Common myeloid progenitor, CD34-positive (primary cell): ENCODE data around the gene ZNF653. TPM values are rescaled to one million over a fixed set of nuclear protein-coding genes. Genes with fewer than 3 reads are reported as not detected.

Experiments used
- CTCF ChIA-PET: fragments of 350-600 bp; sonication (Branson Sonifier 250); formaldehyde crosslinking; loops from one replicate; lab custom pipeline; 2021; ENCODE audit warnings: antibody characterized with exemption; lab: Charles Lee
- POLR2A ChIA-PET: fragments of 350-600 bp; sonication (Branson Sonifier 250); formaldehyde crosslinking; loops from one replicate; lab custom pipeline; 2021; ENCODE audit warnings: antibody characterized with exemption; lab: Charles Lee
- DNase-seq, 3 donors: peaks; one replicate each; pipeline versions ENCODE4 v3.0.0 to v3.0.0-alpha.2; 2013
- H3K27ac ChIP-seq, 2 experiments: 1 replicate in 1 of 2; 2 replicates in 1 of 2; pipeline ENCODE4 v1.7.0; 2013; ENCODE audit warnings: inconsistent platforms in 2 of 2, low read length in 2 of 2, mild to moderate bottlenecking in 2 of 2, low read depth in 1 of 2, moderate library complexity in 1 of 2; ENCODE audit not compliant: severe bottlenecking in 2 of 2, insufficient read depth in 1 of 2, poor library complexity in 1 of 2
- H3K27me3 ChIP-seq, 5 experiments: replicated peaks in 2 of 5; 1 replicate in 3 of 5; 2 replicates in 2 of 5; pipeline versions ENCODE4 v1.6.1 to v1.7.0; 2013; ENCODE audit warnings: low read length in 4 of 5, mild to moderate bottlenecking in 2 of 5, moderate library complexity in 2 of 5, inconsistent platforms in 1 of 5; ENCODE audit not compliant: insufficient read depth in 5 of 5, control insufficient read depth in 4 of 5
- H3K36me3 ChIP-seq, 4 experiments: 1 replicate in 2 of 4; 2 replicates in 2 of 4; pipeline versions ENCODE4 v1.6.1 to v1.7.0; 2013; ENCODE audit warnings: low read length in 3 of 4, control low read depth in 1 of 4, mild to moderate bottlenecking in 1 of 4; ENCODE audit not compliant: control insufficient read depth in 4 of 4, insufficient read depth in 4 of 4
- H3K4me1 ChIP-seq, 4 experiments: 1 replicate in 3 of 4; 2 replicates in 1 of 4; pipeline versions ENCODE4 v1.6.1 to v1.7.1; 2013; ENCODE audit warnings: low read length in 3 of 4, mild to moderate bottlenecking in 3 of 4, control low read depth in 1 of 4, inconsistent platforms in 1 of 4, moderate library complexity in 1 of 4; ENCODE audit not compliant: control insufficient read depth in 4 of 4, insufficient read depth in 4 of 4; ENCODE audit errors: control extremely low read depth in 1 of 4
- H3K4me3 ChIP-seq, 7 experiments: 1 replicate in 4 of 7; 2 replicates in 3 of 7; pipeline versions ENCODE4 v1.5.1 to v1.7.0; 2013; ENCODE audit warnings: mild to moderate bottlenecking in 7 of 7, low read length in 6 of 7, moderate library complexity in 6 of 7, inconsistent platforms in 2 of 7, low read depth in 2 of 7, control low read depth in 1 of 7; ENCODE audit not compliant: insufficient read depth in 4 of 7, control insufficient read depth in 1 of 7; ENCODE audit errors: extremely low read depth in 1 of 7
- H3K9me3 ChIP-seq, 5 experiments: 1 replicate in 4 of 5; 2 replicates in 1 of 5; pipeline versions ENCODE4 v1.6.1 to v1.7.1; 2013; ENCODE audit warnings: low read length in 4 of 5, mild to moderate bottlenecking in 2 of 5, inconsistent platforms in 1 of 5, low read depth in 1 of 5, moderate library complexity in 1 of 5; ENCODE audit not compliant: control insufficient read depth in 4 of 5, insufficient read depth in 2 of 5; ENCODE audit errors: control extremely low read depth in 1 of 5
- WGBS: methylation state at CpG from one replicate; pipeline ENCODE4 v1.1.5; 2013; ENCODE audit not compliant: insufficient coverage; 5-methylcytosine and 5-hydroxymethylcytosine counted together
- polyA plus RNA-seq: library from polyadenylated mRNA; unstranded; fragments of 120-200 nt; gene quantifications from one replicate; pipeline ENCODE4 v1.2.1, GENCODE V29; 2013

ZNF653 gene, protein sequence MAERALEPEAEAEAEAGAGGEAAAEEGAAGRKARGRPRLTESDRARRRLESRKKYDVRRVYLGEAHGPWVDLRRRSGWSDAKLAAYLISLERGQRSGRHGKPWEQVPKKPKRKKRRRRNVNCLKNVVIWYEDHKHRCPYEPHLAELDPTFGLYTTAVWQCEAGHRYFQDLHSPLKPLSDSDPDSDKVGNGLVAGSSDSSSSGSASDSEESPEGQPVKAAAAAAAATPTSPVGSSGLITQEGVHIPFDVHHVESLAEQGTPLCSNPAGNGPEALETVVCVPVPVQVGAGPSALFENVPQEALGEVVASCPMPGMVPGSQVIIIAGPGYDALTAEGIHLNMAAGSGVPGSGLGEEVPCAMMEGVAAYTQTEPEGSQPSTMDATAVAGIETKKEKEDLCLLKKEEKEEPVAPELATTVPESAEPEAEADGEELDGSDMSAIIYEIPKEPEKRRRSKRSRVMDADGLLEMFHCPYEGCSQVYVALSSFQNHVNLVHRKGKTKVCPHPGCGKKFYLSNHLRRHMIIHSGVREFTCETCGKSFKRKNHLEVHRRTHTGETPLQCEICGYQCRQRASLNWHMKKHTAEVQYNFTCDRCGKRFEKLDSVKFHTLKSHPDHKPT
- polyA plus RNA-seq: 3.9 TPM

DNA sequence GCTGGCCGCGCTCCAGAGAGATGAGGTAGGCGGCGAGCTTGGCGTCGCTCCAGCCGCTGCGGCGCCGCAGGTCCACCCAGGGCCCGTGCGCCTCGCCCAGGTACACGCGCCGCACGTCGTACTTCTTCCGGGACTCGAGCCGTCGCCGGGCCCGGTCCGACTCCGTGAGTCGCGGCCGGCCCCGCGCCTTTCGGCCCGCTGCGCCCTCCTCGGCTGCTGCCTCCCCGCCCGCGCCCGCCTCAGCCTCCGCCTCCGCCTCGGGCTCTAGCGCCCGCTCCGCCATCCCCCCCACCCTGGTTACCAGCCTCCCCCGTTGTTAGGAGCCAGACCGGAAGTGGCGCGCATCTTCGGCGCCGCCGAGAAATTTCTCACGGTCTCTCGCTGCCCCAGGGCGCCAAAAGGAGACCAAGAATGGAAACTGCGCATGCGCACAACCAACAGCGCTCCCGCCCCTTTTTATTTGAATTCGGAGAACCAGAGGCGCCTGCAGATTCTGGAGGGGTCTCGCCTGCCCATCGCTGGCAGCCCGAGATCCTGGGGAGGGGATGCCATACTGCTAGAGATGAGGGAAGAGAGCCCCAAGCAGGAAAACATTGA, at the start of gene ZNF653:
ZNF653 (minus strand) TSS at position 336 of the 597 bp plus-strand sequence; CDS start at position 283, 53 bp downstream.
- H3K4me1 ChIP-seq: peaks cover 0 to 16% (median 15%) of the 10 kb centered on the region in 4 experiments
- H3K9me3 ChIP-seq: no peaks in the 10 kb centered on the region
- POLR2A ChIA-PET: interaction anchor here (1.0 kb wide), 1 partner anchor 62 kb away, joined by 3 read pairs; no protein-coding TSS in a partner anchor
- CTCF ChIA-PET: no interaction called here
- under 1% methylated on average over 43 of the region's 65 CpGs for WGBS
- peaks cover 0 to 3% (median 0%) of the 10 kb centered on the region in 4 experiments for H3K36me3 ChIP-seq
- H3K27me3 ChIP-seq: no peaks in the 10 kb centered on the region
- peak within 1 kb of the TSS; percentile 73 to 89 (median 81) for H3K4me3 ChIP-seq
- peak; percentile 94 to 98 (median 96) for DNase-seq
- H3K27ac ChIP-seq: peak within 1 kb of the TSS; percentile 58 to 93

DNA sequence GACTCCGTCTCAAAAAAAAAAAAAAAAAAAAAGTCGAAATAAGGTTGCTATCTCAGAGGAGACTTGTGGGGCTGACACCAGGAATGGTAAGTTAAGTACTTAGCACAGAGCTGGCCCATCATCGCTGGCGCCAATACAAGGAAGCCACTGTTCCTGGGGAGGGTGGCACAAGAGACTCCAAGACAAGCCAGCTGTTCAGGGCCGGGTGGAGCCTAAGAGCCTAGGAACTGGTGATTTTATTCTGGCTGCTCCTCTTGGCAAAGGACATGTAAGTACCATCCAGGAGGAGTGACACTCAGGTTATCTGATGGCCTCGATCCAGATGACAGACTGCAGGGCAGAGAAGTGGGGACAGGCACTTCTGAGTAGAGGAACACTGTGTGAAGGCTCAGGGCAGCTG, 49.6 kb upstream of the ZNF653 start:
- ChIA-PET POLR2A (no interaction called here), CTCF (interaction anchor here (0.6 to 1.3 kb wide), 3 partner anchors 9 to 34 kb away, joined by 3 read pairs; no protein-coding TSS in a partner anchor)
- Histone ChIP-seq H3K4me3 (no peak overlapping the region), H3K4me1 (peaks cover 0 to 20% (median 18%) of the 10 kb centered on the region in 4 experiments), H3K36me3 (peaks cover 6 to 33% (median 19%) of the 10 kb centered on the region in 4 experiments), H3K27ac (no peak overlapping the region), H3K27me3 (no peaks in the 10 kb centered on the region), H3K9me3 (no peaks in the 10 kb centered on the region)
- no peak for DNase-seq
- WGBS: 95% methylated on average over 4 of the region's 6 CpGs

DNA sequence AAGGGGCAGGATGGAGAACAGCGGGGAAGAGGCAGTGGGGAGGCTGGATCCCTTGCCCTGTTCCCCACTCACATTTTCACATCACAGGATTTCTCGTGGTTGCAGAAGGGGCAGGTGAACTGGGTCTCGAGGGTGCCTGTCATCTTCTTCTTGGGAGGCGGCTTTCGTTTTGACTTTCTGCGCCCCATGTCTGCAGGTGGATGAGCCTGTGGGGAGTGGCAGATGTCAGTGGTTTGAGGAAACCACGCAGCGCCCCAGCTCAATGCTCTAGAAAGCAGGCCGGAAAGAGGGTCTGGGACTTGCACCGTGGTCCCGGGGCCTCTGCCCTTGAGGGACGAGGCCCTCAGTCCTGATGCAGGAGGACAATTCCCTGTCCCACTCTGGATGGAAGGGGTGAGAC, 48.5 kb upstream of the ZNF653 start:
- Histone ChIP-seq H3K27me3 (no peaks in the 10 kb centered on the region), H3K4me1 (peaks cover 0 to 12% (median 11%) of the 10 kb centered on the region in 4 experiments), H3K4me3 (no peak overlapping the region), H3K36me3 (peaks cover 6 to 33% (median 19%) of the 10 kb centered on the region in 4 experiments), H3K27ac (no peak overlapping the region), H3K9me3 (no peaks in the 10 kb centered on the region)
- CTCF ChIA-PET: no interaction called here
- DNase-seq: no peak
- POLR2A ChIA-PET: no interaction called here
- WGBS: 95% methylated on average over 12 of the region's 12 CpGs

DNA sequence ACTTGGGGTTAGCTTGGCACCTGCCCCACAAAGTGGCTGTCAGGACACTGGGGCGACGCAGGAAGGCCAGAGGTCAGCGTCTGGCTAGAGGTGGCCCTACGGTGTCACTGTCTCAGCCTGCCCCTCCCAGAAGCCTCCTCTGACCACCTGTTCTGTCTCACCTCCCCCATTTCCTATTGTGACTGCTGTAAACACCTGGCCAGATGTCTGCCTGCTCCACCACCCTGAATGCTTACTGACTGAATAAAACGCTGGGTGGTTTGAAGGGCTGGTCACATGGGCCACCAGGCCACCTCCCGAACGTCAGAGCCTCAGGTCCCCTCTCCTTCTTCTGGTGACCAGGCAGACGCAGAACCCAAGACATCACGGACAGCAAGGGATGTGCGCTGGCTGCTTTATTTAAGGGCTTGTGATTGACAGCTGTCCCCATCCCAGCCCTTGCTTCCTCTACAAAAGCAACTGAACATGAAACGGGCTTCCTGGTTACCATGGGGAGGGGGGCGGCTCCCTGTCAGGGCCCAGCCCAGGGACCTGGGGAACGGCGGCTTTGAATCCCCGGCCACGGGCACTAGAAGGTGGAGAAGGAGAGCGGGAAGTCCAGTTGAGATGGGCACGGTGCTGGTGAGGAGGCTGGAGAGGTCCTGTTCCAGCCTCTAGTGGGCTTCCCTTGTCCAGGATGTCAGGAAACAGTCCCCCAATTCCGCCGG, 47.2 kb upstream of the ZNF653 start:
- no peak overlapping the region for H3K4me3 ChIP-seq
- H3K36me3 ChIP-seq: peaks cover 6 to 33% (median 19%) of the 10 kb centered on the region in 4 experiments
- DNase-seq: no peak
- H3K4me1 ChIP-seq: peaks cover 0 to 3% (median 2%) of the 10 kb centered on the region in 4 experiments
- no peaks in the 10 kb centered on the region for H3K27me3 ChIP-seq
- H3K27ac ChIP-seq: no peak overlapping the region
- CTCF ChIA-PET: interaction anchor here (0.5 to 1.7 kb wide), 3 partner anchors 8 to 30 kb away, joined by 3 to 4 read pairs (median 3); no protein-coding TSS in a partner anchor
- POLR2A ChIA-PET: no interaction called here
- H3K9me3 ChIP-seq: no peaks in the 10 kb centered on the region
- 91% methylated on average over 17 of the region's 20 CpGs for WGBS

DNA sequence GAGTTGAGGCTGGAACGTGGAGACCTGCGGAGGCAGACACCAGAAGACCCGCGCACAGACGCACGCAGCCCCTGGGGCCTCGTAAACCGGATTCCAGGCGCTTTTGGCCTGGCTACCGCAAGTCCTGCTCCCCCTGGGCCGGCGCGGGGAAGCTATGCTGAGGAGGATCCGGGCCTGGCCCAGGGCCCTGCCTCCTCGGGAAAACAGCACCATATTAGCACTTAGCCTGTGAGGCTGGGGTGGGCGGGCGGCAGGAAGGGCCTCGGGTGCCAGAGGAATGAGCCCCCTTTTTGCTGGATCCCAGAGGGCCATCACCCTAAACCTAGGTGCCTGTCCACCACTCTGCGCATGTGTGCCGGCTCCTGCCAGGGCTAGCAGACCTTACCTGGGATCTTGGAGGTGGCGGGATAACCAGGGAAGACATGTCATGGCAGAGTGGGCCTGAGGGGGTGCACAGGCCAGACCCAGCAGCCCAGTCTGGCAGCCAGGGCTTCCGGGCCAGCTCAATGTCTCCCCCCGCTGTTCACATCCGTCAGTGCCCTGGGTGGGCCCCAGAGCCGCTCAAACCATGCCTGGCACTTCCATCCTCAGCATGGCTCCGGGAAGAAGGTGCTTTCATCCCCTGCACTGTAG, 46.1 kb upstream of the ZNF653 start:
- ChIA-PET POLR2A (interaction anchor here (0.5 kb wide), 1 partner anchor 40 kb away, joined by 3 read pairs; no protein-coding TSS in a partner anchor), CTCF (interaction anchor here (0.8 to 1.7 kb wide), 3 partner anchors 9 to 35 kb away, joined by 3 read pairs; no protein-coding TSS in a partner anchor)
- H3K27ac ChIP-seq: no peak overlapping the region
- no peak overlapping the region for H3K4me3 ChIP-seq
- WGBS: 96% methylated on average over 26 of the region's 26 CpGs
- no peaks in the 10 kb centered on the region for H3K9me3 ChIP-seq
- no peak for DNase-seq
- H3K4me1 ChIP-seq: no peaks in the 10 kb centered on the region
- peaks cover 6 to 33% (median 17%) of the 10 kb centered on the region in 4 experiments for H3K36me3 ChIP-seq
- peaks cover 0 to under 1% (median 0%) of the 10 kb centered on the region in 5 experiments for H3K27me3 ChIP-seq

DNA sequence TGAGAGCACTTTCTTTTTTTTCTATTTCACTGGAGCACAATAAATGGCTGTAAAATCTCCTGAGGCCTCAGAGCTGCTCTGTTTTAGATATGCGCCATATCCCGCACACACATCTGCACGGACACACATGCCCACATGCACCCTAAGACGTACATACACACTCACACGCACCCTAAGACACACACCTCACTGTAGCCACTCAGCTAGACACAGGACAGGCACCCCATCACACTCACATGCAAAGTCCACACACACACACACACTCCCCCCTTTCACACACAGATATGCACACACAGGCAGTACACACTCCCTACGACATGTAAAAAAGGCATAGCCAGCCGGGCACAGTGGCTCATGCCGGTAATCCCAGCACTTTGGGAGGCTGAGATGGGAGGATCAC, 44.6 kb upstream of the ZNF653 start:
- no peak for DNase-seq
- Histone ChIP-seq H3K27me3 (peaks cover 0 to 3% (median 0%) of the 10 kb centered on the region in 5 experiments), H3K4me1 (no peaks in the 10 kb centered on the region), H3K4me3 (no peak overlapping the region), H3K27ac (no peak overlapping the region), H3K9me3 (no peaks in the 10 kb centered on the region), H3K36me3 (peaks cover 3 to 28% (median 16%) of the 10 kb centered on the region in 4 experiments)
- 100% methylated on average over 2 of the region's 8 CpGs for WGBS
- CTCF ChIA-PET: no interaction called here
- POLR2A ChIA-PET: no interaction called here
